GM11168 (cell line): ENCODE measurements around the gene ERFL.

ENCODE experiments used
- in situ Hi-C: fragments of 300-500 bp; cut with MboI; formaldehyde crosslinking; loops from one replicate; pipeline ENCODE4 v1.12.0; 2022; ENCODE audit warnings: low sequenced_read_pairs; ENCODE audit not compliant: unreplicated experiment

Gene ERFL

GRCh38 chr19:41928754-41929535 is 696 bp upstream of the ERFL start:
- in situ Hi-C loops, result no loop called here

GRCh38 chr19:41927497-41928192 is 604 bp downstream of the ERFL start:
- in situ Hi-C loops, result no loop called here

- in situ Hi-C loops, result no loop called here
Measured at GRCh38 chr19:41926763-41927496, 1.3 kb downstream of the ERFL start.

GRCh38 chr19:41926028-41926762 is 2.1 kb downstream of the ERFL start:
- in situ Hi-C loops, result no loop called here

GRCh38 chr19:41925208-41926003 is 2.8 kb downstream of the ERFL start:
- in situ Hi-C loops, result no loop called here

GRCh38 chr19:41924151-41925145 is 3.8 kb downstream of the ERFL start:
- in situ Hi-C loops, result no loop called here

- in situ Hi-C loops, result no loop called here
Measured at GRCh38 chr19:41923045-41923788, 5.0 kb downstream of the ERFL start.

- in situ Hi-C loops, result no loop called here
Measured at GRCh38 chr19:41922585-41922984, 5.7 kb downstream of the ERFL start.

GRCh38 chr19:41921577-41922576 is 6.4 kb downstream of the ERFL start:
- in situ Hi-C loops, result no loop called here

GRCh38 chr19:41920882-41921576 is 7.2 kb downstream of the ERFL start:
- in situ Hi-C loops, result no loop called here

GRCh38 chr19:41919948-41920712 is 8.1 kb downstream of the ERFL start:
- in situ Hi-C loops, result no loop called here

- in situ Hi-C loops, result no loop called here
Measured at GRCh38 chr19:41918653-41919244, 9.5 kb downstream of the ERFL start.

GRCh38 chr19:41918095-41918494 is 10.2 kb downstream of the ERFL start:
- in situ Hi-C loops, result no loop called here

GRCh38 chr19:41917676-41918075 is 10.6 kb downstream of the ERFL start:
- in situ Hi-C loops, result no loop called here
